Cardiac muscle cell (in vitro differentiated cells and primary cell): Measurements from ENCODE around the gene AHSG. TPM values are rescaled to one million over a fixed set of nuclear protein-coding genes. Genes with fewer than 3 reads are reported as not detected.
"Not testable (repeated sequence)": the region's sequence is repeated elsewhere in the genome, so short reads cannot be mapped to it uniquely, and the experiment has no call there.

Experiments used
- DNase-seq, 2 donors: peaks; one replicate each; pipeline versions ENCODE4 v3.0.0 to v3.0.0-alpha.2; 2010 to 2017; ENCODE audit warnings: low read depth in 1 of 2, low spot score in 1 of 2
- H3K27ac ChIP-seq: fragments of 200-600 bp; sonication (generic); 2 replicates; pipeline ENCODE4 v1.5.1; 2016
- H3K27me3 ChIP-seq: fragments of 200-600 bp; sonication (generic); 2 replicates; pipeline ENCODE4 v1.6.0; 2016; ENCODE audit warnings: control low read depth
- H3K36me3 ChIP-seq: fragments of 200-600 bp; sonication (generic); 2 replicates; pipeline ENCODE4 v1.5.1; 2016; ENCODE audit warnings: control low read depth
- H3K4me1 ChIP-seq: fragments of 200-600 bp; sonication (generic); 2 replicates; pipeline ENCODE4 v1.8.1; 2017; ENCODE audit warnings: low read depth, mild to moderate bottlenecking, mixed run types
- H3K4me3 ChIP-seq: fragments of 200-600 bp; sonication (generic); 2 replicates; pipeline ENCODE4 v1.5.1; 2016; ENCODE audit warnings: mild to moderate bottlenecking
- H3K9me3 ChIP-seq: fragments of 200-600 bp; sonication (generic); 2 replicates; pipeline ENCODE4 v1.5.1; 2017; ENCODE audit warnings: low read depth, mild to moderate bottlenecking, control low read depth
- polyA plus RNA-seq: library from polyadenylated mRNA; unstranded; fragments of >200 nt; fragmentation: Nextera tagmentation; extraction: Ambion mirVana; gene quantifications from 2 replicates; pipeline ENCODE4 v1.2.1, GENCODE V29; 2016
- total RNA-seq: library from RNA; depleted of rRNA; stranded (reverse); fragments of >200 nt; gene quantifications from 2 replicates; pipeline ENCODE4 v1.2.3, GENCODE V29; 2016
- TF ChIP-seq, protein P1 (sequence below): IDR thresholded peaks from 2 replicates; pipeline ENCODE4 v1.5.1; 2012; ENCODE audit warnings: low read depth, mild to moderate bottlenecking, low read length

Gene AHSG
- total and polyA plus RNA-seq, 2 experiments from 2014 or later, result 0.59 TPM; not detected in 1

DNA sequence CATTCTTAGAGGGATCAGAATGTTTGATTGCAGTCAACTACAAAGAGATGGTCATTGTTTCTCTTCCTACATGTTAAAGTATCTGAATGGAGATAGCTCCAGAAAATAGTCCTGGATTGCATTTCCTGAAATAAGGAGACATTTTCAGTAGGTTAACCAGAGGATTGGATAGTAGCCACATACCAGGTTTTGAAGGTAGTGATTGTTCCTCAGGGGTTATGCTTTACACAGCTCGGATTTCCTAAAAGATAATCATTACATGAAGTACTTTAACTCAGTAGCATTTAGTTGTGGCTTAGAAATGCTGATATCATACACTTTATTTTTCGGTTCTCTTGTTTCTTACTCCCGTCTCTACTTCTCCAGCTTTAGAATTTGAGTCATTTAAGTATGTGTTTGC is 32.1 kb upstream of the AHSG start:
- TF ChIP-seq, protein P1, sequence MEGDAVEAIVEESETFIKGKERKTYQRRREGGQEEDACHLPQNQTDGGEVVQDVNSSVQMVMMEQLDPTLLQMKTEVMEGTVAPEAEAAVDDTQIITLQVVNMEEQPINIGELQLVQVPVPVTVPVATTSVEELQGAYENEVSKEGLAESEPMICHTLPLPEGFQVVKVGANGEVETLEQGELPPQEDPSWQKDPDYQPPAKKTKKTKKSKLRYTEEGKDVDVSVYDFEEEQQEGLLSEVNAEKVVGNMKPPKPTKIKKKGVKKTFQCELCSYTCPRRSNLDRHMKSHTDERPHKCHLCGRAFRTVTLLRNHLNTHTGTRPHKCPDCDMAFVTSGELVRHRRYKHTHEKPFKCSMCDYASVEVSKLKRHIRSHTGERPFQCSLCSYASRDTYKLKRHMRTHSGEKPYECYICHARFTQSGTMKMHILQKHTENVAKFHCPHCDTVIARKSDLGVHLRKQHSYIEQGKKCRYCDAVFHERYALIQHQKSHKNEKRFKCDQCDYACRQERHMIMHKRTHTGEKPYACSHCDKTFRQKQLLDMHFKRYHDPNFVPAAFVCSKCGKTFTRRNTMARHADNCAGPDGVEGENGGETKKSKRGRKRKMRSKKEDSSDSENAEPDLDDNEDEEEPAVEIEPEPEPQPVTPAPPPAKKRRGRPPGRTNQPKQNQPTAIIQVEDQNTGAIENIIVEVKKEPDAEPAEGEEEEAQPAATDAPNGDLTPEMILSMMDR, result no peak
- H3K36me3 ChIP-seq, result peaks cover 85% of the 10 kb centered on the region

DNA sequence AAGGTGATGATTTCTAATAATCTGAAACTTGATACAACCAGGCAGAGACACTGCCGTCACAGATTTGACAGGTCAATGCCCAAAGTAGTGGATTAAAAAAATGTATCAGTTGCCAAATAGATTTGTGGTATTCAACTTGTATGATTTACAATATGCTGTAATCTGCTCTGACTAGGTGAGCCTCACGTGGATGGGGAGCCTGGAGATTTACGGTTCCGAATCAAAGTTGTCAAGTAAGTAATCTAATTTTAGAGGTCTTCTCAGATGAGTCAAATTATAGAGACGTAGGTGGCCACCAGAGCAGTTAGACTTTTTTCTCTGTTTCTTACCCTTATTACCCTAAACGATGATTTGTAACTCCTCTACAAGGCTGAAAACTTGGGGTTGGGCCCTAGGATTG is 30.3 kb upstream of the AHSG start:
- Histone ChIP-seq H3K27me3 (no peaks in the 10 kb centered on the region), H3K4me1 (no peaks in the 10 kb centered on the region), H3K4me3 (no peak overlapping the region), H3K27ac (no peak overlapping the region), H3K36me3 (peaks cover 71% of the 10 kb centered on the region), H3K9me3 (no peaks in the 10 kb centered on the region)
- DNase-seq, result no peak
- TF ChIP-seq, protein P1, result no peak

More for the DNA sequence above, 32.1 kb upstream of the AHSG start:
- Histone ChIP-seq H3K27me3 (no peaks in the 10 kb centered on the region), H3K9me3 (no peaks in the 10 kb centered on the region), H3K27ac (no peak overlapping the region), H3K4me1 (no peaks in the 10 kb centered on the region), H3K4me3 (no peak overlapping the region)
- no peak for DNase-seq

DNA sequence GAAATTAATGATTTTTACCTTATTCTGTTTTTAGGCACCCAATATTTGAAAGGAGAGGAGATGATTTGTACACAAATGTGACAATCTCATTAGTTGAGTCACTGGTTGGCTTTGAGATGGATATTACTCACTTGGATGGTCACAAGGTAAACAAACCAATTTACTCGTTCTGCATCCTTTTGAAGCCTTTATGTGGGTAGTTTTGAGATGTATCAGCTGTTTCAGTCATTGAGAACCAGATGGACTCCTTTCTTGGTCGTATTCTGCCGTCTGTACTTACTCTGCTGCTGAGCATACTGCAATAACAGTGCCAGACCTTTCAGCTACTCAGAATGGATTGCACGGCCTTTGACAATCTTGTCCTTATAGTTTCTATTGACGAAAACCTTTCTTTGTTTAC is 29.0 kb upstream of the AHSG start:
- H3K27ac ChIP-seq, result no peak overlapping the region
- H3K9me3 ChIP-seq, result no peaks in the 10 kb centered on the region
- H3K4me3 ChIP-seq, result no peak overlapping the region
- no peak for DNase-seq
- no peaks in the 10 kb centered on the region for H3K27me3 ChIP-seq
- TF ChIP-seq, protein P1, result no peak
- peaks cover 59% of the 10 kb centered on the region for H3K36me3 ChIP-seq
- no peaks in the 10 kb centered on the region for H3K4me1 ChIP-seq

DNA sequence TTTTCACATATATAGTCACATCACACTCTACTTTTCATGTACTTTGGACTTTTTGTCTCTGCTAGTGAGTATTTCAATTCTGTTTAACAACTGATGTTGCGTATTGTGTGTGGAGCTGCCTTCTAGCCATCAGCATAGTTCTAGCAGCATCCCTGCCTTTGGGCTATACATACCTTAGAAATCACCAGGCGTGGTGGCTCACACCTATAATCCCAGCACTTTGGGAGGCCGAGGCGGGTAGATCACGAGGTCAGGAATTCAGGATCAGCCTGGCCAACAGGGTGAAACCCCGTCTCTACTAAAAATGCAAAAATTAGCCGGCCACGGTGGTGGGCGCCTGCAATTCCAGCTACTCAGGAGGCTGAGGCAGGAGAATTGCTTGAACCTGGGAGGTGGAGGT is 26.6 kb upstream of the AHSG start:
- not testable (repeated sequence) for H3K9me3 ChIP-seq, H3K27me3 ChIP-seq, H3K4me3 ChIP-seq, H3K4me1 ChIP-seq, DNase-seq, H3K27ac ChIP-seq
- H3K36me3 ChIP-seq, result peaks cover 45% of the 10 kb centered on the region

DNA sequence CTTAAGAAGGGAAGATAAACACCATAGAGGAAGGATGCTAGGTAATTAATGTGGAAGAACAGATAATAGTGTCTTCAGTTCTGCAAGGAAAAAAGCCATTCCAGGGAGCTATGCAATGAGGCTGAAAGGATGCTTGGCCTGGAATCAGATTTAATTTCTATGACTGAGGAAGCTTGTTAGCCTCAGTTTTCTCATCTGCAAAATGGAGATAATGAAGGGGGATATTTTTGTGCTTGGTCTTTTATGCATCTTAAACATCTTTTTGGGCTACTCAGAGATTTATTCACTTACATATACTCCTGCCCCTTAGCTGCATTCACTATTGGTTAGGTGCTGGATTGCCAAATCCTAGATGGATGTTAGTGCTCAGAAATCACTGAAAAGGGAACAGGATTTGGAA is 25.7 kb upstream of the AHSG start:
- Histone ChIP-seq H3K9me3 (no peaks in the 10 kb centered on the region), H3K27ac (no peak overlapping the region), H3K36me3 (peaks cover 35% of the 10 kb centered on the region), H3K27me3 (no peaks in the 10 kb centered on the region), H3K4me1 (no peaks in the 10 kb centered on the region), H3K4me3 (no peak overlapping the region)
- DNase-seq, result no peak
- TF ChIP-seq, protein P1, result no peak

DNA sequence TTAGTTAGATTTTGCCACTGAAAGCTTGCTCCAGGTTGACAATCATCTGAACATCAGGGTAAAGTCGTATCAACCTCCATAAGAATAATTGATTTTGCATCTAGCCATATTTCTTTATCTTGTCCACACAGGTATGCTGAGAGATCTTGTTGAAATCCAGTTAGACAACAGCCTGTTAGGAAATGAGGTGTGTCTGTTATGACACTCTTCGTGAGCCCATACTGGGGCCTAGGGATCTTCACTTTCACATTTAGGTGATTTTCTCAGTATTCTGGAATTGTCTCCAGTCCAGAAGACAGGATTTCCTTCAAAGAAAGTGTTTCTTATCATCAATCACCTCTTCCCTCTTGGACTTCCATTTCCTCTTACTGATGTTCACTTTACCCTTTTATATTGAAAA is 24.2 kb upstream of the AHSG start:
- H3K27ac ChIP-seq, result no peak overlapping the region
- H3K9me3 ChIP-seq, result no peaks in the 10 kb centered on the region
- H3K4me1 ChIP-seq, result no peaks in the 10 kb centered on the region
- no peak for DNase-seq
- no peak overlapping the region for H3K4me3 ChIP-seq
- H3K27me3 ChIP-seq, result no peaks in the 10 kb centered on the region
- H3K36me3 ChIP-seq, result peaks cover 21% of the 10 kb centered on the region
- TF ChIP-seq, protein P1, result no peak
